ENCODE results near the gene TEAD4. TPM values are rescaled to one million over a fixed set of nuclear protein-coding genes. Genes with fewer than 3 reads are reported as not detected.

TEAD4 gene
- total RNA-seq, 2 donors from 2014 or later, result not detected

DNA sequence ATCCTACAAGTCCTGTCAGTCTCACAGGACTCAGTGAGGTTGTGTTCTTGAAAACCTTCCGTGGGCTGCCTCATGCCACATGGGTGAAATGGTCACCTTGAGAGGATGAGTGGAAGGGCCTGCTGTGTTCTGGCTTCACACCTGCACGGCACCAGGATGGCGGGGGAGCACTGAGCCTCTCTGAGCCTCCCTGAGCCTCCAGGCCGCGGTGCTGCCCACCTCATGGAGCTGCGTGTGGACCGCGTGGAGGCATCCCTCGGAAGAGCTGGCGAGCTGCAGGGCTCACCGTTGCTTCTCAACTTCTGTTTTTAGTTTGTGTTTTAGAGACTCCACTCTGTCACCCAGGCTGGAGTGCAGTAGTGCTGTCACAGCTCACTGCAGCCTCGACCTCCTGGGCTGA is 56.2 kb downstream of the TEAD4 start:
- DNase-seq (no peak), ATAC-seq (no peak)
- no peaks in the 10 kb centered on the region for H3K9me3 ChIP-seq (ENCODE audit: control insufficient read depth, low read length, poor library complexity, severe bottlenecking)
- Mint-ChIP-seq H3K27me3 (peaks cover 11% of the 10 kb centered on the region), H3K27ac (no peak overlapping the region), H3K4me3 (no peak overlapping the region), H3K36me3 (ENCODE audit: low read depth) (no peaks in the 10 kb centered on the region), H3K4me1 (no peaks in the 10 kb centered on the region)

DNA sequence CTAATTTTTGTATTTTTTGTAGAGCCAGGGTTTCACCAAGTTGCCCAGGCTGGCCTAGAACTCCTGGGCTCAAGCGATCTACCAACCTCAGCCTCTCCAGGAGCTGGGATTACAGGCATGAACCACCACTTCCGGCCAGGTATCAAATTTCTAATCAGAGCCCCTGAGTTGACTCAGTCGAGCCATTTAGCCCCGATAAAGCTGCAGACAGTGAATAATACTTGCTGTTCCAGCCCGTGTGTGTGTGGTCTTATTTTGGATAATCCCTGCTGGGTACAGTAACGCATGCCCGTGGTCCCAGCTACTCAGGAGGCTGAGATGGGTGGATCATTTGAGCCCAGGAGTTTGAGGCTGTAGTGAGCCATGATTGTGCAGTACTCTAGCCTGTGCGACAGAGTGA is 57.0 kb downstream of the TEAD4 start:
- H3K27ac Mint-ChIP-seq, result no peak overlapping the region
- ATAC-seq, result no peak
- H3K4me1 Mint-ChIP-seq, result no peaks in the 10 kb centered on the region
- no peaks in the 10 kb centered on the region for H3K36me3 Mint-ChIP-seq (ENCODE audit: low read depth)
- DNase-seq, result no peak
- H3K27me3 Mint-ChIP-seq, result peaks cover 11% of the 10 kb centered on the region
- no peak overlapping the region for H3K4me3 Mint-ChIP-seq
- H3K9me3 ChIP-seq (ENCODE audit: control insufficient read depth, low read length, poor library complexity, severe bottlenecking), result no peaks in the 10 kb centered on the region

DNA sequence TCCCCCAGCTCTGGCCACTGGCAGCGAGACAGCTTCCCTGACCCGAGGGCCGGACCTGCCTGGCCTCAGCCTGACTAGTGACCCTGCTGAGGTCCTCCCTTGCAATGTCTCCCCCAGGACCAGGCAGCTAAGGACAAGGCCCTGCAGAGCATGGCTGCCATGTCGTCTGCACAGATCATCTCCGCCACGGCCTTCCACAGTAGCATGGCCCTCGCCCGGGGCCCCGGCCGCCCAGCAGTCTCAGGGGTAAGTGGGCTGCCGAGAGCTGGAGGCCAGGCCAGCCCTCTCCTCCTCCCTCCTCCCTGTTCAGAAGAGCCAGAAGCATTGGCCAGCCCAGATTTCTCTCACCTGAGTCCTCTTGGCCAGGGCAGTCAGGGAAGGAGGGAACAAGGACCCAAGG is 58.1 kb downstream of the TEAD4 start:
- no peaks in the 10 kb centered on the region for H3K9me3 ChIP-seq (ENCODE audit: control insufficient read depth, low read length, poor library complexity, severe bottlenecking)
- no peaks in the 10 kb centered on the region for H3K4me1 Mint-ChIP-seq
- DNase-seq, result no peak
- H3K4me3 Mint-ChIP-seq, result no peak overlapping the region
- ATAC-seq, result no peak
- peaks cover 11% of the 10 kb centered on the region for H3K27me3 Mint-ChIP-seq
- H3K36me3 Mint-ChIP-seq (ENCODE audit: low read depth), result no peaks in the 10 kb centered on the region
- H3K27ac Mint-ChIP-seq, result no peak overlapping the region

DNA sequence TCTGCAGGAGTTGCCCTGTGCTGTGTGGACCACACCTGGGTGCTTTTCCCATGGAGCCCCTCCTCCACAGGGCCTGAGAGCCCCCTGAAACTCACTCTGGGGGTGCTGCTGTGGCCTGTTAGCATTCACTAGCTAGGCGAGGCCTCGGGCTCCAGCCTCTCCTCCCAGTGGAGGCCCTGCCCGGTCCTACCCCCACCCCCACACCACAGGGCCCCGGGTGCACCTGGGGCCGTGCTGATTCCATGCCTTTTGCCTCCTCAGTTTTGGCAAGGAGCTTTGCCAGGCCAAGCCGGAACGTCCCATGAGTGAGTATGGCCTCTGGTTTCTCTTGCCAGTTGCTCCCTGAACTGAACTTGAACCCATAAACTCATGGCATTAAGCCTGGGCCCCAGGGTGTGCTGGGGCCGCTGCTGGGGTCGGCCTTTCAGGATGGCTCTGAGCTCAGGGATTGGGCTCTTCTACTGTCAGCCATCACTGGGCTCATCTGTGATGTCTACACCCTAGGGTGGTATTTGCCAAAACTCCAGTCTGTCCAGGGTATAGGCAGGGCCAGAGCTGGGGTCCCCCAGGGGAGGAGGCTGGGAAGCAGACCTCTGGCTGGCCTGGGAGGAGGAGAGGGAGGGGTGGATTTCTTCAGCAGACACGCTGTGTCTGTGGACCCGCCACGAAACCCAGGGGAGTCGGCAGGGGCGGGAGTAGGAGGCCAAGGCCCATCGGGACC is 59.2 kb downstream of the TEAD4 start:
- H3K9me3 ChIP-seq (ENCODE audit: control insufficient read depth, low read length, poor library complexity, severe bottlenecking), result no peaks in the 10 kb centered on the region
- ATAC-seq (no peak), DNase-seq (no peak)
- H3K36me3 Mint-ChIP-seq (ENCODE audit: low read depth), result no peaks in the 10 kb centered on the region
- H3K27ac Mint-ChIP-seq, result no peak overlapping the region
- H3K27me3 Mint-ChIP-seq, result peaks cover 16% of the 10 kb centered on the region
- H3K4me1 Mint-ChIP-seq, result no peaks in the 10 kb centered on the region
- no peak overlapping the region for H3K4me3 Mint-ChIP-seq

DNA sequence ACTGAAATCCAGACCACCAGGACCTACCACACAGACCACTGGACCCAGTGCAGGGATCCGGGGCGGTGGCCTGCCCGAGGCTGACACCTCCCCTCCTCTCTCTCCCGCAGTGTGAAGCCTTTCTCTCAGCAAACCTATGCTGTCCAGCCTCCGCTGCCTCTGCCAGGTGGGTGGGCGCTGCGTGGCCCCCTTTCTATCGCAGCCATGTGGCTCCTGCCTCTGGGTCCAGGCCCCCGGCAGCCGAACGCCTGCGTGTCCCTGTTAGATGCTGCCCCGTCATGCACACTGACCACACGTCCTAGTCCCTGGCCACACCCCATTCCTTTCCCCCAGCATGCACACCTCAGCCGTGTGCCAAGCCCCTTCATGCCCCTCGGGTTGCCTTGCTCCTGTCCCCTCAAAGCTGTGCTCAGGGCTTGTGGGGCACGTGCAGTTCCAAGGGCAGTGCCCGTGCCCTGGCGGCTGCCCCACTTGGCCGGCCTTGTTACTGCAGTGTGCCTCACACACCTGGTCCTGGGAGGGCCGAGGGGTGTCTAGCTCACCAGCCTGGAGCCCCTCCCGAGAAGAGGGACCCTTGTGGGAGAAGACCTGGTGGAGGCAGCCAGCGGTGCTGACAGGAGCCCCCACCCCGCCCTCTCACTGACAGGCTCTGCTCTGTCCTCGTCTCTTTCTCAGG is 59.9 kb downstream of the TEAD4 start:
- Mint-ChIP-seq H3K27me3 (peaks cover 16% of the 10 kb centered on the region), H3K36me3 (ENCODE audit: low read depth) (no peaks in the 10 kb centered on the region), H3K27ac (no peak overlapping the region), H3K4me3 (no peak overlapping the region), H3K4me1 (no peaks in the 10 kb centered on the region)
- ATAC-seq (no peak), DNase-seq (no peak)
- no peaks in the 10 kb centered on the region for H3K9me3 ChIP-seq (ENCODE audit: control insufficient read depth, low read length, poor library complexity, severe bottlenecking)

DNA sequence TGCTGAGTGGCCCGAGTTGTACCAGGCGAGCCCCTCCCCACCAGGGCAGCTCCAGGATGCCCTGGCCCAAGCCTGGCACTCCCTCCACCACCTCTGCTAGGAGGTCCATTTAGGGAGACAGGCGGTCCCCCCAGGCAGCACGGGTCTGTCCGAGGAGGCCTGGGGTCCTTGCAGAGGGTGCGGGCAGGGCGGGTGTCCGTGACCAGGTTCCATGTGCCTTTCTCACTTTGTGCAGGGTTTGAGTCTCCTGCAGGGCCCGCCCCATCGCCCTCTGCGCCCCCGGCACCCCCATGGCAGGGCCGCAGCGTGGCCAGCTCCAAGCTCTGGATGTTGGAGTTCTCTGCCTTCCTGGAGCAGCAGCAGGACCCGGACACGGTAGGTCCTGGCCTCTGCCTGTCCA is 61.2 kb downstream of the TEAD4 start:
- H3K27me3 Mint-ChIP-seq, result peaks cover 16% of the 10 kb centered on the region
- no peak for DNase-seq
- no peak overlapping the region for H3K27ac Mint-ChIP-seq
- H3K4me3 Mint-ChIP-seq, result no peak overlapping the region
- H3K36me3 Mint-ChIP-seq (ENCODE audit: low read depth), result no peaks in the 10 kb centered on the region
- H3K9me3 ChIP-seq (ENCODE audit: control insufficient read depth, low read length, poor library complexity, severe bottlenecking), result no peaks in the 10 kb centered on the region
- no peak for ATAC-seq
- H3K4me1 Mint-ChIP-seq, result no peaks in the 10 kb centered on the region

DNA sequence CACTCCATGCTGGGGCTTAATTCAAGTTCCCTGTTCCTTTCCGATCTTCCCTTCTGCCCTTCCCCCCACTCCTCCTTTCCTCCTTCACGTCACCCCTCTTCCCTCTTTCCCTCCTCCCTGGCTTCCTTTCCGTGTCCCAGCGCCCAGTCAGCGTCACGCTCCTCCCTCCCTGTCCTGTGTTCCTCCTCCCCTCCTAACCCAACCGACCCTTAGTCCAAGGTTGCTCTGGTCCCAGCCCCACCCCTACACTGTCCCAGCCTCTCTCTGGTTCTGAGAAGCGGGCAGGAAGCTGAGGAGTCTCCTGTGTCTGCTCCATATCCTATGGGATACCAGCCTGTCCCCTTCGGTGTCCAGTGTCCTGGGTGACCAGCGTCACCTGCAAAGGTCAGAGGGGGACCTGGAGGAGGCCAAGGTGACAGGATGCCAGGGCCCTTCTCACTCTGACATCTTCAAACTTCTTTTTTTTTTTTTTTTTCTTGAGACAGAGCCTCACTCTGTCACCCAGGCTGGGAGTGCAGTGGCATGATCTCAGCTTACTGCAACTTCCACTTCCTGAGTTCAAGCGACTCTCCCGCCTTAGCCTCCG is 61.7 kb downstream of the TEAD4 start:
- Mint-ChIP-seq H3K27ac (no peak overlapping the region), H3K4me1 (no peaks in the 10 kb centered on the region), H3K4me3 (no peak overlapping the region), H3K36me3 (ENCODE audit: low read depth) (no peaks in the 10 kb centered on the region), H3K27me3 (peaks cover 16% of the 10 kb centered on the region)
- DNase-seq (no peak), ATAC-seq (no peak)
- H3K9me3 ChIP-seq (ENCODE audit: control insufficient read depth, low read length, poor library complexity, severe bottlenecking), result no peaks in the 10 kb centered on the region

DNA sequence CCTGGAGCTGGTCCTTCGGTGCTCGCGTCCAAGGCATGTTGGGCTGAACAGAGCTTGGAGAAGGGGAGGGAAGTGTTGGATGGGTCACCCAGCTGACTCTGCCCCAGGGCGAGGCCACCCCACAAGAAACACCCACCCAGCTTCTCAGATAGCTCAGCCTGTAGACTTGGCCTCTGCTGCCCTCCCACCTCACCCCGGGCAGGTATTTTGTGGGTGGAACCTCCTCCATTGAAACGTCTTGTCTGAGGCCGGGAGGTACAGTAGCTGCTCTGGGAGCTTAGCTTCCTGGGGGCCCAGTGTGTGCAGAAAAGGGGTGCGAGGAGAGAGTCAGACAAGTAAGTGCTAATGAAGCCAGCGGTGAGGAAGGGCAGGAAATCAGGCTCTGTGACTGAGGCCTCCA is 63.2 kb downstream of the TEAD4 start:
- H3K9me3 ChIP-seq (ENCODE audit: control insufficient read depth, low read length, poor library complexity, severe bottlenecking), result no peaks in the 10 kb centered on the region
- DNase-seq (no peak), ATAC-seq (no peak)
- peaks cover 16% of the 10 kb centered on the region for H3K27me3 Mint-ChIP-seq
- no peak overlapping the region for H3K27ac Mint-ChIP-seq
- H3K36me3 Mint-ChIP-seq (ENCODE audit: low read depth), result no peaks in the 10 kb centered on the region
- no peak overlapping the region for H3K4me3 Mint-ChIP-seq
- H3K4me1 Mint-ChIP-seq, result no peaks in the 10 kb centered on the region

DNA sequence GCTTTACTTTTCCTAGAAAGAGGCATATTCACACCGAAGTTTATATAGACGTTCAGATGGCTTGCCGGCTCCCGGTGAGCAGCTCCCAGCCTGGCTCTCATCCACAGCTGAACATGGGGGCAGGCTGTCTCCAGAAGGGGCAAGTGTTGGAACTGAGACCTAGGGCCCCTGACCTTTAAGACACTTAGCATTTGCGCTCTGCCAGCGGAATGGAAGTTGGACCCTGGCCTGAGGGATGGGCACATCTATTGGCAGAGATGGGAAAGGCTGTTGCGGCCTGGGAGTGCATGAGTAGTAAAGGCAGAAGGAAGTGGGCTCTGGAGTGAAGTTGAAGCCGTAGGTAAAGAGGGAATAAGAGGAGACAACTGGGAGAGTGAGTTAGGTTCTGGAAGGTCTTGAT is 63.8 kb downstream of the TEAD4 start:
- ATAC-seq (no peak), DNase-seq (no peak)
- no peak overlapping the region for H3K27ac Mint-ChIP-seq
- no peaks in the 10 kb centered on the region for H3K4me1 Mint-ChIP-seq
- H3K36me3 Mint-ChIP-seq (ENCODE audit: low read depth), result no peaks in the 10 kb centered on the region
- H3K27me3 Mint-ChIP-seq, result peaks cover 16% of the 10 kb centered on the region
- H3K9me3 ChIP-seq (ENCODE audit: control insufficient read depth, low read length, poor library complexity, severe bottlenecking), result no peaks in the 10 kb centered on the region
- no peak overlapping the region for H3K4me3 Mint-ChIP-seq

DNA sequence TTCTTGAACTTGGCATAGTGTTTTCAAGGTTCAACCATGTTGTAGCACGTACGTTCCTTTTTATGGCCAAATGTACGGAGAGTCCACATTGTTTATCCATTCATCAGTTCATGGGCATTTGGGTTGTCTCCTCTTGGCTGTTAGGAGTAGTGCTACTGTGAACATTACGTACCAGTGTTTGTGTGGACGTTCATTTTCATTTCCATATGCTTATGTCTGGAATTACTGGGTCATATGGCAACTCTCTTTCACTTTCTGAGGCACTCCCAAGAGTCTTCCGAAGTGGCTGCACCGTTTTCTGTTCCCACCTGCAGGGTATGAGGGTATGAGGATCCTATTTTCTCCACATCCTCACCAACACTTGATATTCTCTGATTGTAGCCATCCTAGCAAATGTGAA is 68.9 kb downstream of the TEAD4 start:
- Mint-ChIP-seq H3K27me3 (peaks cover 4% of the 10 kb centered on the region), H3K27ac (no peak overlapping the region), H3K4me3 (no peak overlapping the region), H3K4me1 (no peaks in the 10 kb centered on the region), H3K36me3 (ENCODE audit: low read depth) (no peaks in the 10 kb centered on the region)
- no peaks in the 10 kb centered on the region for H3K9me3 ChIP-seq (ENCODE audit: control insufficient read depth, low read length, poor library complexity, severe bottlenecking)
- ATAC-seq (no peak), DNase-seq (no peak)

DNA sequence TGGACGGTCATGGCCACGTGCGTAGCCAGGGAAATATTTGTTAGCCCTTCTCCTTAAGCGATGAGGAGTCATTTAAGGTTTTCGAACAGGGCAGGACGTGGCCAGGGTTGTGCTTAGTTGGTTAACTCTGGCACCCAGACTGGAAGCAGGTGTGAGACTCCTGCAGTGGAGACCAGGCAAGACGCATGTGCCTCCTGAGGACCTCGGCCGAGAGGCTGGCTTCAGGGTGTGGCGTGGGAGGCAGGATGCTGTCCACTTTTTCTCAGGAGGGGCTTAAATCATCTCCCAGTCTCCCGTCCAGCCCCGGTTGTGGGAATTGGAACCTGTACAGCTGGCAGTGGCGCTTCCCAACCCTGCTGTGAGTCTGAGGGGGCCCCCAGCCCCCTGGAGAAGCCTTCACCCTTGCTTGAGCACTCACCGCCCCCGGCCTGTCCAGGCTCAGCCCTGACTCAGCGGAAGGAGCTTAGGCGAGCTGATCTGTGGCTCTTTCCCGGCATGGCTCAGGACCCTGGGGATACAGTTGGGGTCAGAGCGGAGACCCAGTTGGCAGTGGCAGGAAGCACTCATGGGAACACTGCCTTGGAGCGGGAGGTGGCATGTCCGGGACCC is 71.7 kb downstream of the TEAD4 start:
- Mint-ChIP-seq H3K4me3 (no peak overlapping the region), H3K4me1 (no peaks in the 10 kb centered on the region), H3K27ac (no peak overlapping the region), H3K27me3 (peaks cover 13% of the 10 kb centered on the region), H3K36me3 (ENCODE audit: low read depth) (no peaks in the 10 kb centered on the region)
- no peaks in the 10 kb centered on the region for H3K9me3 ChIP-seq (ENCODE audit: control insufficient read depth, low read length, poor library complexity, severe bottlenecking)
- no peak for DNase-seq
- no peak for ATAC-seq

DNA sequence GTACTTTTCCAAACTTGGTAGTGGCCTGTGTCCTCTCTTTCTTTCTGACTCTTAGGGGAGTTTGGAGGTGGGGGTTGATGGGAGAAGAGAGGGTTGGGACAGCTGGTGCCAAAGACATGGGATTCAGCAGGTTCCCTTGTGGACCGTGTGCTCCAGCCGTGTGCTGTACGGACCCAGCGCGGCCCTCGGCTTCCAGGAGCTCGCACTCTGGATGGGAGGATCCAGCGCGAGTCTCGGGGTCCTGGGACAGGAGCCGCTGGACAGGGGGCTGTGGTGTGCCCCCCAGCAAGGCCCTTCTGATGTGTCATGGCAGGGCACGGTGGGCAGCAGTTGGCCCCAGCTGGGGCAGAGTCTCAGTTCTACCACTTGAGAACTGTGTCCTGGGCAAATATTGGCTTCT is 73.0 kb downstream of the TEAD4 start:
- ATAC-seq, result no peak
- Mint-ChIP-seq H3K27me3 (peaks cover 13% of the 10 kb centered on the region), H3K27ac (no peak overlapping the region), H3K4me1 (no peaks in the 10 kb centered on the region), H3K4me3 (no peak overlapping the region), H3K36me3 (ENCODE audit: low read depth) (no peaks in the 10 kb centered on the region)
- DNase-seq, result no peak
- no peaks in the 10 kb centered on the region for H3K9me3 ChIP-seq (ENCODE audit: control insufficient read depth, low read length, poor library complexity, severe bottlenecking)

DNA sequence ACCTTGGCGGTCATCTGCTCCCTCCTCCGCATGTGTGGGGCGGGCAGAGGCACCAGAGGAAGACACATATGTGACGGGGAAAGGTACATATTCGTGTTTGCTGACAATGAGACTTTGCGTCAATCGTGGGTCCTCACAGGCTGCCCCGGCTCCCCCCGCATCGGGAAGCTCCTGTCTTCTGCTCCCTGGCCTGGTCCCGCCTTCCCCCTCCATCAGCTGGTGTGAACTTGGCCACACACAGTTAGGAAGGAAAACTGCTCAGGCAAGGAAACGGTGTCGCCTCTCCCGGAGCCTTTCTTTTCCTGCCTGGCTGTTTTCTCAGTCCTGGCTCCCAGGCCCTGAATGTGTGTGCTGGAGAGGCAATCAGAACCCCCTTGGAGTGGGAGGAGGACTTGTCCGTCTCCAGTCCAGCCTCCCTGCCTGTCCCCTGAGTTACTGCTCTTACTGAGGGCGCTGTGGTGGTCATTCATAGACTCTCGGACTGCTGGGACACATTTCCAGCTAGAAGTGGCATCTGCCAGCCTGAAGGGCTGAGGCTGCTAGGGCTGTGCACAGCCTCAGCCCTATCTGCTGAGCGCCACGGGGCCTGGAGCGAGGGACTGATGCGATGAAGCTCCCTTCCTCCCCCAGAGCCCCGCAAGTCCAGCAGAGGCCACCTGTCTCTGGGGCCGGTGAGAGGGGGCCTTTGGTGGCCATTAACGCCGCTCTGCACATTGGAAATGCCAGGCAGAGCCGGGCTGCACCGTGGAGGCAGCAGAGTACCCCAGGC is 73.8 kb downstream of the TEAD4 start:
- Mint-ChIP-seq H3K27ac (no peak overlapping the region), H3K27me3 (peaks cover 13% of the 10 kb centered on the region), H3K4me3 (no peak overlapping the region), H3K4me1 (no peaks in the 10 kb centered on the region), H3K36me3 (ENCODE audit: low read depth) (no peaks in the 10 kb centered on the region)
- ATAC-seq (no peak), DNase-seq (no peak)
- H3K9me3 ChIP-seq (ENCODE audit: control insufficient read depth, low read length, poor library complexity, severe bottlenecking), result no peaks in the 10 kb centered on the region

All from T-helper 17 cell (primary cell).